Nephron (organoid): ENCODE measurements around the gene TMEM120B.
"Not testable (repeated sequence)": the region's sequence is repeated elsewhere in the genome, so short reads cannot be mapped to it uniquely, and the experiment has no call there.

Experiments
- H3K27ac Mint-ChIP-seq, 3 experiments: 2 replicates each; pipeline ENCODE4 v1.8.0; 2020; ENCODE audit warnings: mixed read lengths in 3 of 3, mild to moderate bottlenecking in 2 of 3, moderate library complexity in 1 of 3
- H3K27me3 Mint-ChIP-seq: 2 replicates; pipeline ENCODE4 v1.8.0; 2021; ENCODE audit warnings: low read depth, mild to moderate bottlenecking, moderate library complexity, mixed read lengths
- H3K36me3 Mint-ChIP-seq: 2 replicates; pipeline ENCODE4 v1.8.0; 2020; ENCODE audit warnings: low read depth, mixed read lengths
- H3K4me1 Mint-ChIP-seq: 2 replicates; pipeline ENCODE4 v1.8.0; 2020; ENCODE audit warnings: mixed read lengths
- H3K4me3 Mint-ChIP-seq, 3 experiments: 2 replicates each; pipeline ENCODE4 v1.8.0; 2020; ENCODE audit warnings: mild to moderate bottlenecking in 3 of 3, mixed read lengths in 3 of 3, moderate library complexity in 2 of 3
- H3K9me3 Mint-ChIP-seq: 2 replicates; pipeline ENCODE4 v1.8.0; 2020; ENCODE audit warnings: mixed read lengths
- TF ChIP-seq, protein P1 (sequence below), 3 experiments: fragments of 200-600 bp; sonication (generic); IDR thresholded peaks; one replicate each; pipeline ENCODE4 v1.5.0; 2021; ENCODE audit warnings: antibody characterized with exemption in 3 of 3; ENCODE audit not compliant: unreplicated experiment in 3 of 3

Gene TMEM120B

DNA sequence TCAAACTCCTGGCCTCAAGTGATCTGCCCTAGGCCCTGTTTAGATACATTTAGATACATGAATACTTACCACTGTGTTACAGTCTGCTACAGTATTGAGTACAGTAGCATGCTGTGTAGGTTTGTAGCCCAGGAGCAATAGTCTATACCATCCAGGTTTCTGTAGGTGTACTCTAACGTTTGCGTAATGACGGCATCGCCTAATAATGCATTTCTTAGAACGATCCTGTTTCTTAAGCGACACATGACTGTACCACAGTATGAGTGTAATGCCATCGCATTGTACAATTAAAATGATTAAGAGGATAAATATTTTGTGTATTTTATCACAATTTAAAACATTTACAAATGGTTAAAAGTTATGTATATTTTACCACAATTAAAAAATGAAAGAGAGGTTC is 18.9 kb downstream of the TMEM120B start:
- Mint-ChIP-seq H3K4me3 (no peak overlapping the region), H3K4me1 (no peaks in the 10 kb centered on the region), H3K27ac (no peak overlapping the region), H3K9me3 (no peaks in the 10 kb centered on the region), H3K36me3 (peaks cover 3% of the 10 kb centered on the region), H3K27me3 (no peaks in the 10 kb centered on the region)
- TF ChIP-seq, protein P1, sequence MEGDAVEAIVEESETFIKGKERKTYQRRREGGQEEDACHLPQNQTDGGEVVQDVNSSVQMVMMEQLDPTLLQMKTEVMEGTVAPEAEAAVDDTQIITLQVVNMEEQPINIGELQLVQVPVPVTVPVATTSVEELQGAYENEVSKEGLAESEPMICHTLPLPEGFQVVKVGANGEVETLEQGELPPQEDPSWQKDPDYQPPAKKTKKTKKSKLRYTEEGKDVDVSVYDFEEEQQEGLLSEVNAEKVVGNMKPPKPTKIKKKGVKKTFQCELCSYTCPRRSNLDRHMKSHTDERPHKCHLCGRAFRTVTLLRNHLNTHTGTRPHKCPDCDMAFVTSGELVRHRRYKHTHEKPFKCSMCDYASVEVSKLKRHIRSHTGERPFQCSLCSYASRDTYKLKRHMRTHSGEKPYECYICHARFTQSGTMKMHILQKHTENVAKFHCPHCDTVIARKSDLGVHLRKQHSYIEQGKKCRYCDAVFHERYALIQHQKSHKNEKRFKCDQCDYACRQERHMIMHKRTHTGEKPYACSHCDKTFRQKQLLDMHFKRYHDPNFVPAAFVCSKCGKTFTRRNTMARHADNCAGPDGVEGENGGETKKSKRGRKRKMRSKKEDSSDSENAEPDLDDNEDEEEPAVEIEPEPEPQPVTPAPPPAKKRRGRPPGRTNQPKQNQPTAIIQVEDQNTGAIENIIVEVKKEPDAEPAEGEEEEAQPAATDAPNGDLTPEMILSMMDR (IDR thresholded peaks at IDR 0.05; ENCODE audit: unreplicated experiment in 3 of 3), result no peak

- TF ChIP-seq, protein P1 (IDR thresholded peaks at IDR 0.05; ENCODE audit: unreplicated experiment in 3 of 3), result no peak
- Mint-ChIP-seq H3K9me3 (no peaks in the 10 kb centered on the region), H3K4me1 (no peaks in the 10 kb centered on the region), H3K36me3 (peaks cover 3% of the 10 kb centered on the region), H3K27ac (no peak overlapping the region), H3K27me3 (no peaks in the 10 kb centered on the region), H3K4me3 (no peak overlapping the region)
Measured at GRCh38 chr12:121733849-121734248, 21.3 kb downstream of the TMEM120B start.

DNA sequence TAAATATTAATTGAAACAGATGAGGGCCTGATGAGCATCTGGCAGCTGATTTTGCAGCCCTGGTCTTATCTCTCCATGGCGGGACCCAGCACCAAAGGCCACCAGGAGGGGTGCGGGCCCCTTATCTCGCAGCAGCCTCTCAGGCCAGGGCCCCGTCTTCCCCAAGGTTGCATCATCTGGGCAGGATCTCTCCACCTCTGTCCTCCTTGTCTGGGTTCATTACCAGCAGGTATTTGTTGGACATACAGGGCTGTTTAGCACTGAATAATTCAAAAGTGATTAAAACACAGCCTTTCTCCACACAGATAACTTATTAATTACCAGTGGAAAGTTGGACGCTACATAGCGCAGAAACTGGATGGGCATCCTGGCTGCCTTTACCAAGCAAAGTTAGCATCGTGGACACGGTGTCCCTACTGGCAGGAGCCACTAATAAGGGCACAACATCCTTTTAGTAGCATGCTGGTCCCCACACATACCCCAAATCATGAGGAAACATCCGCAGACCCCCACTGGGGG is 25.8 kb downstream of the TMEM120B start:
- Mint-ChIP-seq H3K4me1 (peaks cover 6% of the 10 kb centered on the region), H3K36me3 (peaks cover 4% of the 10 kb centered on the region), H3K27me3 (no peaks in the 10 kb centered on the region), H3K27ac (no peak overlapping the region), H3K9me3 (no peaks in the 10 kb centered on the region), H3K4me3 (no peak overlapping the region)
- TF ChIP-seq, protein P1 (IDR thresholded peaks at IDR 0.05; ENCODE audit: unreplicated experiment in 3 of 3), result no peak

DNA sequence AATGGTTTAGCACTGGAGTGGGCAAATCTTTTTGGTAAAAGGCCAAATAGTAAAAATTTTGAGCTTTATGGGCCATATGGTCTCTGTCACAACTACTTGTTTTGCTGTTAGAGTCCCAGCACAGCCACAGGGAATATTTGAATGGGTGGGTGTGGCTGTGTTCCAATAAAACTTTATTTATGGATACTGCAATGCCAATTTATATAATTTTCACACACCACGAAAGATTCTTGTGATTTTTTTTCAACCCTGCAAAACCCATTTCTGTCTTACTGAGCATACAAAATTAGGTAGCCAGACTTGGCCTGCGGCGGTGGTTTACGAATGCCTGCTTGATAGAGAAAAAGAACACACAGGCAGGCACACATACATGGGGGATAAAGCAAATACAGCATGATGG is 28.3 kb downstream of the TMEM120B start:
- Mint-ChIP-seq H3K27ac (peak overlapping the region in 2 of 3 experiments; percentile 7 to 13), H3K27me3 (no peaks in the 10 kb centered on the region), H3K36me3 (peaks cover 4% of the 10 kb centered on the region), H3K9me3 (no peaks in the 10 kb centered on the region), H3K4me1 (peaks cover 6% of the 10 kb centered on the region), H3K4me3 (no peak overlapping the region)
- TF ChIP-seq, protein P1 (IDR thresholded peaks at IDR 0.05; ENCODE audit: unreplicated experiment in 3 of 3), result no peak

DNA sequence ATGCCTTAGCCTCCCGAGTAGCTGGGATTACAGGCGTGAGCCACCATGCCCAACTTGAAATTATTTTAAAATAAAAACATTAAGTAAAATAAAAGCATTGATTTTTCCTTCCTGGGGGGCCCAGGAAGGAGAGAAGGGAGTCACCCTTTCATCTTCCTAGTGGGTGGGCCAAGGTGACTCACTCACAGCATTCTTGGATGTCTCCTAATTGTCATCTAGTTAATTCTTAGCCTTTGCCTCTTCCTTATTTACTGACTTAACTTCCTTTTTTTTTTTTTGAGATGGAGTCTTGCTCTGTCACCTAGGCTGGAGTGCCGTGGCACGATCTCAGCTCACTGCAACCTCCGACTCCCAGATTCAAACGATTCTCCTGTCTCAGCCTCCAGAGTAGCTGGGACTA is 29.2 kb downstream of the TMEM120B start:
- Mint-ChIP-seq H3K27ac (no peak overlapping the region), H3K9me3 (no peaks in the 10 kb centered on the region), H3K4me3 (no peak overlapping the region), H3K27me3 (no peaks in the 10 kb centered on the region), H3K4me1 (peaks cover 6% of the 10 kb centered on the region), H3K36me3 (peaks cover 4% of the 10 kb centered on the region)
- TF ChIP-seq, protein P1 (IDR thresholded peaks at IDR 0.05; ENCODE audit: unreplicated experiment in 3 of 3), result no peak

GRCh38 chr12:121745545-121745944 is 33.0 kb downstream of the TMEM120B start:
- H3K27me3 Mint-ChIP-seq, H3K27ac Mint-ChIP-seq, H3K4me3 Mint-ChIP-seq, H3K9me3 Mint-ChIP-seq, H3K36me3 Mint-ChIP-seq: not testable (repeated sequence)
- peaks cover 18% of the 10 kb centered on the region for H3K4me1 Mint-ChIP-seq
